Stromal cell of bone marrow (primary cell): ENCODE data around the gene TUBA1A.
"Not testable (repeated sequence)": the region's sequence is repeated elsewhere in the genome, so short reads cannot be mapped to it uniquely, and the experiment has no call there.

Source experiments
- DNase-seq: peaks from one replicate; pipeline ENCODE4 v3.0.0-alpha.2; 2012; ENCODE audit warnings: low read depth

TUBA1A gene

GRCh38 chr12:49147384-49147783, 41.5 kb downstream of the TUBA1A start:
- DNase-seq: no peak

DNA sequence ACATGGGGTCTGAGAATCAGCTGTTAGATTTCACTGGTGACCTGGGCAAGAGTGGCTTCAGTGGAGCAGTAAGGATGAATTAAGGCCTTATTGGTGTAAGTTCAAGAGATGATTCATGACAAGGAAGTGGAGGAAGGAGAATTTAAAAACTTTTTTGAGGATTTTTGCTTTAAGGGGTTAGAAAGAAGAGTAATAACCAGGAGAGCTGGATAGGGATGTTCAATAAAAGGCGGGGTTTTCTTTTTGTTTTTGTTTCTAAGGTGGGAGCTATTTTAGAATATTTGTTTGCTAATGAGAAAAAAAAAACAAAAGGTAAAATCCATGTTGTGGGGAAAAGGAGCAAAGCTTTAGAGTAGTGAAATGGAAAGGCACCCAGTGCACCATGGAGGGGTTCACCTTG, 42.5 kb downstream of the TUBA1A start:
- DNase-seq: no peak

GRCh38 chr12:49144384-49144783, 44.5 kb downstream of the TUBA1A start:
- no peak for DNase-seq

- no peak for DNase-seq
Observed at GRCh38 chr12:49138999-49139398, 49.9 kb downstream of the TUBA1A start.

GRCh38 chr12:49138587-49138986, 50.3 kb downstream of the TUBA1A start:
- no peak for DNase-seq

DNA sequence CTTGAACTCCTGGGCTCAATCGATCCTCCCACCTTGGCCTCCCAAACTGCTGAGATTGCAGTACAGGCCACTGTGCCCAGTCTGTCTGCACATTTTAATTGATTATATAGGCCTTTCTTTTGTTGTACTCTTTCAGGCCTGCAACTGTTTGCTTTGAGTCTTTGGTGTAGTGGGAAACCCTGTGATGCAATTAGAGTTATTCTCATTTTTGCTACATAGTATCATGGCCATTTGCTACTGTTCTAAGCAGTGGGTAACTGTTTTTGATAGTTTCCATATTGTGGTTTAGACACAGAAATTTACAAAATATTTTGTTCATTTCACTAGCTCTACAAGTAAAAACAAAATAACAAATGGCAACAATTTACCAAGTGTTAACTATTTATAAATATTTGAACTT, 51.4 kb downstream of the TUBA1A start:
- no peak for DNase-seq

DNA sequence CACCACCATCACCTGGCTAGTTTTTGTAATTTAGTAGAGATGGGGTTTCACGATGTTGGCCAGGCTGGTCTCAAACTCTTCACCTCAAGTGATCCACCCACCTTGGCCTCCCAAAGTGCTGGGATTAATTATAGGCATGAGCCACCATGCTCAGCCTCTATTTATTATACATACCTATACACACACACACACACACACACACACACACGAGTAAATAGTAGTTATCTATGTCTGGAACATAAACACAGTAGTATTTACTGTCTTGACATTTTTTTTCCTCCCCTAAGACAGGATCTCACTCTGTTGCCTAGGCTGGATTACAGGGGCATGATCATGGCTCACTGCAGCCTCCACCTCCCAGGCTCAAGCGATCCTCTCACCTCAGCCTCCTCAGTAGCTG, 51.9 kb downstream of the TUBA1A start:
- not testable (repeated sequence) for DNase-seq
